Fibroblast of the aortic adventitia (primary cell): ENCODE measurements around the gene YY2. TPM values are rescaled to one million over a fixed set of nuclear protein-coding genes. Genes with fewer than 3 reads are reported as not detected.
"Not testable (repeated sequence)": the region's sequence is repeated elsewhere in the genome, so short reads cannot be mapped to it uniquely, and the experiment has no call there.

Source experiments
- DNase-seq: peaks from one replicate; pipeline ENCODE4 v3.0.0-alpha.2; 2010; ENCODE audit warnings: low read depth
- H3K4me3 ChIP-seq: 2 replicates; pipeline ENCODE4 v1.5.1; 2011; ENCODE audit warnings: low read depth, mild to moderate bottlenecking, control low read depth, low read length, moderate library complexity
- CTCF ChIP-seq: IDR thresholded peaks from 2 replicates; pipeline ENCODE4 v1.5.1; 2011; ENCODE audit warnings: mild to moderate bottlenecking, low read length, control low read depth, inconsistent platforms; ENCODE audit not compliant: insufficient read depth
- total RNA-seq: library from RNA; depleted of rRNA; stranded (reverse); fragments of >200 nt; gene quantifications from 2 replicates; pipeline ENCODE4 v1.2.3, GENCODE V29; 2012; ENCODE audit warnings: low replicate concordance

The YY2 gene
- total RNA-seq, 1 donor: 2.4 TPM

- TF ChIP-seq CTCF: no peak
- peak; percentile 75 for DNase-seq
- no peak overlapping the region for H3K4me3 ChIP-seq
Observed at GRCh38 chrX:21870494-21870893, 14.7 kb downstream of the YY2 start.

GRCh38 chrX:21873063-21873775 is 17.4 kb downstream of the YY2 start:
- no peak for TF ChIP-seq CTCF
- peak; percentile 48 for DNase-seq
- no peak overlapping the region for H3K4me3 ChIP-seq

- not testable (repeated sequence) for H3K4me3 ChIP-seq, DNase-seq
Observed at GRCh38 chrX:21874182-21874581, 18.4 kb downstream of the YY2 start.

GRCh38 chrX:21875013-21875412 is 19.2 kb downstream of the YY2 start:
- DNase-seq: peak; percentile 20
- no peak for TF ChIP-seq CTCF
- H3K4me3 ChIP-seq: no peak overlapping the region

GRCh38 chrX:21881881-21882574 is 26.2 kb downstream of the YY2 start:
- no peak overlapping the region for H3K4me3 ChIP-seq
- DNase-seq: no peak
- TF ChIP-seq CTCF: no peak

- no peak overlapping the region for H3K4me3 ChIP-seq
- TF ChIP-seq CTCF: no peak
- DNase-seq: no peak
Observed at GRCh38 chrX:21883258-21883657, 27.5 kb downstream of the YY2 start.

- DNase-seq: peak; percentile 45
- no peak for TF ChIP-seq CTCF
- no peak overlapping the region for H3K4me3 ChIP-seq
Observed at GRCh38 chrX:21885568-21885967, 29.8 kb downstream of the YY2 start.
